Stimulated activated CD4-positive, alpha-beta T cell treated with anti-CD3 and anti-CD28 coated beads, TNF-alpha, amount 100 ng/mL, for 4 hours (primary cell): ENCODE measurements around the gene HEPACAM.

Source experiments
- DNase-seq, 3 experiments: peaks; one replicate each; pipeline ENCODE4 v3.0.0-alpha.2; 2020; ENCODE audit warnings: low read depth in 3 of 3

The HEPACAM gene

GRCh38 chr11:124899383-124900145 lies 36.3 kb downstream of the HEPACAM start:
- DNase-seq, result no peak

- DNase-seq, result no peak
Observed at GRCh38 chr11:124898711-124899110, 37.1 kb downstream of the HEPACAM start.

GRCh38 chr11:124898263-124898680 lies 37.6 kb downstream of the HEPACAM start:
- DNase-seq, result no peak

- DNase-seq, result no peak
Observed at GRCh38 chr11:124897674-124898262, 38.1 kb downstream of the HEPACAM start, which contains the start of gene ROBO4. ROBO4 (minus strand) TSS chr11:124897865; CDS start chr11:124897795, 70 bp downstream.

GRCh38 chr11:124896821-124897391 lies 38.9 kb downstream of the HEPACAM start:
- DNase-seq, result no peak

DNA sequence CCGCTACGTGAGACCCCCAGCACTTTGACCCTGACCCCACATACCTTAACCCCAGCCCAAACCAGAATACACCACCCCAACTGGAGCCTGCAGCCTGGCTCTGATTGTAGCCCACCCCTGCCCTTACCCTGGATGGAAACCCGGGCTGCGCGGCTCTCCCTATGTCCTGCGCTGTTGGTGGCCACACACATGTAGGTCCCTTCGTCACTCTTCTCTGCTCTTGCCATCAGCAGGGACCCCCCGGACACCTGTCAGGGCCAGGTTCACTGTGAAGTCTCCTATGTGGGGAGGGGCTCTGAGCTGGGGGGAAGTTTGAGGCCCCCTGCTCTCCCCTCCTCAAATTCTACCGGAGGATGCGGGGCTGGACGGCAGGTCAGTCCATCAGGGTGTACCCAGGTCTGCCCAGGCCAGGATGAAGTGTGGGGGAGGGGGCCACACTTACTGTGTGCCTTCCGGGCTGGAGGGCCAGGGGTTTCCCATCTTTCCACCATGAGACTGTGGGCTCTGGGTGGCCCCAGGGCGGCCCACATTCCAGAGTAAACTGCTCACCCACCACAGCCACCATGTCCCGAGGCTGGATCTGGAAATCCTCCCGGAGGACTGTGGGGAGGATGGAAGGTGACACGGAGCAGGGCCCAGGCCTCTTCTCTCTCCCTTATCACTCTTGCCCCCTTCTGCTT lies 39.6 kb downstream of the HEPACAM start:
- no peak for DNase-seq

GRCh38 chr11:124895471-124895971 lies 40.3 kb downstream of the HEPACAM start:
- DNase-seq, result no peak

GRCh38 chr11:124894606-124895430 lies 41.0 kb downstream of the HEPACAM start:
- no peak for DNase-seq

DNA sequence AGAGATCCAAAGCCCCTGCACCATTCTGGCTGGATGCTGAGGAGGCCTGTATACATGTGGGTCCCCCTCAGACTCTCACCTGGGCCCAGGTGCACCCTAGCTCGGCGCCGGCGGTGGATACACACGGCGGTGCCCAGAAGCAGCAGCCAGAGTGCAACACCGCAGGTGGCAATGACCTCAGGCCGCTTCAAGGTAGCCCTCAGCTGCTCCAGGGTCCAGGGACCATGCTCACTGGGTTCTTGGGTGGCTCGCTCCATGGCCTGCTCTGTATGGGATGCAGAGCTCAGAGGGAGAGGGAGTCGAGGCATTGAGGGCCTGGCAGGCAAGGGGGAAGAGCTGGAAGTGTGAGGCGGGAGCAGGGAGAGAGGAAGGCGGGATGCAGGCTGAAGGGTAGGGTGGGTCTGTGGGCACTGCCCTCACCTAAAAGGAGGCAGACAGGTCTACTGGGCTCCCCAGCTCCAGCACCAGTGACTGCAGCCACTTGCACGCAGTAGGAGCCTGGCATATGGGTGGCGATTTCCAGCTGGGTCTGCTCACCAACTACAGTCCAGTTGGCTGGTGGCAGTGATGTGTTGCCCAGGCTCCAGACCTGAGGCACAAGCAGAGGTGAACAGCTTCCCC lies 42.0 kb downstream of the HEPACAM start:
- no peak for DNase-seq

DNA sequence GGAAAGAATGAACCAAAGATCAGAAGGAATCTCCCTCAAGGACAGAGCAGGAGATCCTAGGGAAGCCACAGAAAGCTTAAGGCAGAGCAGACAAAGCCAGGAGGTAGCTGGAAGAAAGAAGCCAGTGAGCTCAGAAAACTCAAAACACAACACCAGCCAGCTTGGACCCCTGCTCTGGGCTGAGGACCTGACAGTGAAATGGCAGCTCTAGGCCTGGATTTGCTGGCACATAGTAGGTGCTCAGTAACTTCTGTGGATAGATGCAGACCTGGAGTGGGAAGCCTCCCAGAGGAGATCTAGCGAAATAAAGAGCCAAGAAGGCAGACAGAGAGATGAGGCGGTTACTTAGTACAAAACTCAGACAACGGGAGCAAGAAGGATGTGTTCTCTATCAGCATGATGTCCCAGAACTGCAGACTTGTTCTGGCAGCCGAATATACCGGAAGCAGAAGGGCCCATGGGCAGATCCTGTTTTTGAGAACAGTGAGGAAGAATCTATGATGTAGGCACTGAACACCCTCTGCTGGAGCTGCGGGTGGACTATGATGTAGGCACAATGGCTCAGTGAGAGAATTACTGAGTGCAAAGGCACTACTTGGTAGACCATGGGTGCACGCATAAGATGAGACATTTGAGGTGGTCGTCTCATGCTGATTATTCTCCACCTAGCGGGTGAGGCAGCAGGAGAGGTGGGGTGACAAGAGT lies 42.9 kb downstream of the HEPACAM start:
- no peak for DNase-seq

DNA sequence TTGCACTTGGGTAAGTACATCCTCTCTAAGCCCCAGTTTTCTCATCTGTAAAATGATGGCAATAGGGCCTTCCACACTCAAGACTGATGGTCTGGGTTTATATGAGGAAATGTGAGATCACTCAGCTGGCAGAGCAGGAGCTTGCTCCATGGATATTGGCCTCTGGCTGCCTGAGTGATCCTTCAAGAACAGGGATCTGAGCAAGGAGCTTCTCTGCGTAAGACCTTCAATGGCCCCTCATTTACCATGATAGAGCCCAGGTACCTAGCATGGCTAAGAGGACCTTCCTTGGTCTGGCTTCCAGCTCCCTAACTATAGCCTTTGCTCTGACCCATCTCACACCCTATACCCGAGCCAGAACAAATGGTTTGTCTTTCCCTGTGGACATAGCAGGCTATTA lies 43.7 kb downstream of the HEPACAM start:
- no peak for DNase-seq

DNA sequence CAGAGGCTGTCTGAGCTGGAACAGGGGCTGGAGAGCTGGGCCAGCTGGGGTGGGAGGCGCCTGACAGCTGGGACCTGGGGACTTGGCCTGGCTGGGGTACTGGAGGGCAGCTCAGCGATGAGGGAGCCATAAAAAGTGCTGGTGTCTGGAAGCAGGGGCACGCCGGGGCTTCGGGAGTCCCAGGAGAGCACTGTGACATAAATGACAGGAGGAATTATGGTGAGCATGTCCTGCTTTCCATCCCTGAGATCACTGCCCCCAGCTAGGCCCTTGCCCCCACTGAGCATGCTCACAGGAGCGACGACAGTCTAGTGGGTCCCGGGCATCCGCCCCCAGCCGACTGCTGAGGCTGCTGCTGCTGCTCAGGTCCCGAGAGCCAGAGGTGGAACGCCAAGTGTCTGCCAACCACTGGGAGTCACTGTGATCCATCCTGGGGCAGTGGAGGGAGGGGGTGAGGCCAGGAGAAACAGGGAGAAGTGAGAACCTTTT lies 44.4 kb downstream of the HEPACAM start:
- no peak for DNase-seq

GRCh38 chr11:124890683-124891372 lies 45.0 kb downstream of the HEPACAM start:
- no peak for DNase-seq

GRCh38 chr11:124890151-124890550 lies 45.7 kb downstream of the HEPACAM start:
- no peak for DNase-seq

- no peak for DNase-seq
Observed at GRCh38 chr11:124889191-124890091, 46.4 kb downstream of the HEPACAM start.

DNA sequence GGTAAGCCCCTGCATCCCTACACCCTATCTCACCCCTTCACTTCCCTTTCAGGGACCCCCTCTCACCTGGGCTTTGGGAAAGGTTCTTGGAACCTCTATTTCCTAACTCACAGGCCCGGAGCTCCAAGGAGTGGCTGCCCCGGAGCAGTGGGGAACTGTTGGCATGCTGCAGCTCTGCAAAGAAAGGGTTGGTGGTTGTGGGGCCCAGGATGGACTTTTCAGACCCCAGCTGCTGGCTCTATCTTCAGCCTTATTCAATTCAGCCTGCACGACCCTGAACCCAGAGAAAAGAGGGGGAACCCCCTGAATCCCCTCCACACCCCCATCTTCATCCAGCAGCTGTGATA lies 48.2 kb downstream of the HEPACAM start:
- no peak for DNase-seq

- no peak for DNase-seq
Observed at GRCh38 chr11:124886978-124887666, 48.7 kb downstream of the HEPACAM start.

DNA sequence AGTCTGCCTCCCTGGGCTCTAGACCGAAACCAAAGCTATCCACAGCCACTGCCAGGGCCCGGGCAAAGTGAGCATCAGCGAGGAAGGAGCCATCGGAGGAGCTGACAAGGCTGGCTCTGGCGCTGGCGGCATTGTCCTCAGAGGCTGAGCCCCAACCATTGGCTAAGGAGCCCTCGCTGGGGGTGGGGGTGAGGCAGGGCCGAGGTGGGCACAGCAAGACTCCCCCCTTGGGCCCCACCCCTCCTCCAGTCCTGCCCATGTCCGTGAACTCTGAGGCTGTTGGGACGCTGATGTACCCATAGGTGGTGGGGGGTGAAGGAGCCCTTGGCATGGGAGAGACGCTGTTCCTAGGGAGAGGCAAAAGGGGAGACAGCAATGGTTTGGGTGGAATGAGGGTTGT lies 49.4 kb downstream of the HEPACAM start:
- no peak for DNase-seq
